Neural cell (in vitro differentiated cells): ENCODE data around the gene TSPEAR. TPM values are rescaled to one million over a fixed set of nuclear protein-coding genes. Genes with fewer than 3 reads are reported as not detected.

ENCODE experiments used
- H2AFZ ChIP-seq: fragments of 200-600, 300-800 bp; sonication (generic), shearing (Covaris generic); 2 replicates; pipeline ENCODE4 v1.6.0; 2014; ENCODE audit warnings: low read depth, mild to moderate bottlenecking, antibody characterized with exemption, low read length, moderate library complexity
- H3F3A ChIP-seq: fragments of 200-600 bp; shearing (Covaris generic); 2 replicates; pipeline ENCODE4 v1.6.1; 2016; ENCODE audit warnings: mild to moderate bottlenecking, moderate library complexity, mixed read lengths, antibody characterized with exemption, low read length; ENCODE audit not compliant: insufficient read depth, poor library complexity, severe bottlenecking
- H3K27ac ChIP-seq: fragments of 200-600, 300-800 bp; sonication (generic), shearing (Covaris generic); 2 replicates; pipeline ENCODE4 v1.5.1; 2014; ENCODE audit warnings: mild to moderate bottlenecking, low read length, moderate library complexity
- H3K27me3 ChIP-seq: fragments of 300-800, 200-600 bp; sonication (generic), shearing (Covaris generic); 2 replicates; pipeline ENCODE4 v1.6.0; 2014; ENCODE audit warnings: mild to moderate bottlenecking, low read depth, low read length, moderate library complexity; ENCODE audit not compliant: insufficient read depth
- H3K36me3 ChIP-seq: fragments of 300-800, 200-600 bp; sonication (generic), shearing (Covaris generic); 2 replicates; pipeline ENCODE4 v1.5.1; 2014; ENCODE audit warnings: mild to moderate bottlenecking, antibody characterized with exemption, low read length, moderate library complexity; ENCODE audit not compliant: insufficient read depth
- H3K4me2 ChIP-seq: fragments of 300-800, 200-600 bp; sonication (generic), shearing (Covaris generic); 2 replicates; pipeline ENCODE4 v1.6.0; 2014; ENCODE audit warnings: mild to moderate bottlenecking, low read length
- H3K4me3 ChIP-seq: fragments of 300-800, 200-600 bp; sonication (generic), shearing (Covaris generic); 2 replicates; pipeline ENCODE4 v1.5.1; 2014; ENCODE audit warnings: mild to moderate bottlenecking, low read length, moderate library complexity
- H3K79me2 ChIP-seq: fragments of 200-600 bp; shearing (Covaris generic); replicated peaks from 2 replicates; pipeline ENCODE4 v1.6.0; 2014; ENCODE audit warnings: mild to moderate bottlenecking, low read length, moderate library complexity; ENCODE audit not compliant: insufficient read depth
- H3K9ac ChIP-seq: fragments of 300-800, 200-600 bp; sonication (generic), shearing (Covaris generic); 2 replicates; pipeline ENCODE4 v1.6.1; 2016; ENCODE audit warnings: mild to moderate bottlenecking, low read length, mixed read lengths
- H3K9me2 ChIP-seq: fragments of 200-600 bp; shearing (Covaris generic); 2 replicates; pipeline ENCODE4 v1.6.1; 2016; ENCODE audit warnings: mild to moderate bottlenecking, low read length, mixed read lengths; ENCODE audit not compliant: insufficient read depth
- H3K9me3 ChIP-seq: fragments of 200-600, 300-800 bp; sonication (generic), shearing (Covaris generic); 2 replicates; pipeline ENCODE4 v1.6.1; 2016; ENCODE audit warnings: mild to moderate bottlenecking, mixed run types, low read length, moderate library complexity, mixed read lengths
- H4K20me1 ChIP-seq: fragments of 200-600 bp; shearing (Covaris generic); 2 replicates; pipeline ENCODE4 v1.6.1; 2016; ENCODE audit warnings: mild to moderate bottlenecking, mixed run types; ENCODE audit not compliant: insufficient read depth
- CTCF ChIP-seq: fragments of 450-650 bp; IDR thresholded peaks from 2 replicates; pipeline ENCODE4 v1.5.1; 2014; ENCODE audit warnings: antibody characterized with exemption, mild to moderate bottlenecking, moderate library complexity; ENCODE audit not compliant: poor library complexity, severe bottlenecking
- EP300 ChIP-seq: fragments of 450-650 bp; conservative IDR thresholded peaks from 2 replicates; pipeline ENCODE4 v1.6.1; 2014; ENCODE audit warnings: antibody characterized with exemption, mild to moderate bottlenecking, moderate library complexity; ENCODE audit not compliant: poor library complexity, severe bottlenecking
- EZH2 ChIP-seq: fragments of 200-600, 300-800 bp; shearing (Covaris generic), sonication (generic); IDR thresholded peaks from 2 replicates; pipeline ENCODE4 v1.6.1; 2014; ENCODE audit warnings: antibody characterized with exemption, low read length, borderline replicate concordance, mild to moderate bottlenecking; ENCODE audit not compliant: insufficient read depth, poor library complexity, severe bottlenecking
- MXI1 ChIP-seq: fragments of 450-650 bp; conservative IDR thresholded peaks from 2 replicates; pipeline ENCODE4 v1.6.1; 2014; ENCODE audit warnings: antibody characterized with exemption, mild to moderate bottlenecking; ENCODE audit not compliant: poor library complexity, severe bottlenecking
- POLR2AphosphoS5 ChIP-seq: IDR thresholded peaks from 2 replicates; pipeline ENCODE4 v1.6.1; 2012
- RAD21 ChIP-seq: fragments of 450-650 bp; conservative IDR thresholded peaks from 2 replicates; pipeline ENCODE4 v1.6.1; 2014; ENCODE audit warnings: antibody characterized with exemption, mild to moderate bottlenecking, moderate library complexity
- SMC3 ChIP-seq: fragments of 450-650 bp; conservative IDR thresholded peaks from 2 replicates; pipeline ENCODE4 v1.6.1; 2014; ENCODE audit warnings: antibody characterized with exemption, mild to moderate bottlenecking, moderate library complexity; ENCODE audit not compliant: poor library complexity
- TAF1 ChIP-seq: IDR thresholded peaks from 2 replicates; pipeline ENCODE4 v1.6.1; 2012; ENCODE audit warnings: low read depth
- polyA plus RNA-seq: library from polyadenylated mRNA; depleted of rRNA; stranded (reverse); fragments of >200 nt; gene quantifications from 2 replicates; pipeline ENCODE4 v1.2.3, GENCODE V29; 2014
- TF ChIP-seq, protein P1 (sequence below): IDR thresholded peaks from 2 replicates; pipeline ENCODE4 v1.6.1; 2012; ENCODE audit warnings: borderline replicate concordance

The TSPEAR gene
- polyA plus RNA-seq, 1 donor from 2014 or later, result 0.19 TPM

DNA sequence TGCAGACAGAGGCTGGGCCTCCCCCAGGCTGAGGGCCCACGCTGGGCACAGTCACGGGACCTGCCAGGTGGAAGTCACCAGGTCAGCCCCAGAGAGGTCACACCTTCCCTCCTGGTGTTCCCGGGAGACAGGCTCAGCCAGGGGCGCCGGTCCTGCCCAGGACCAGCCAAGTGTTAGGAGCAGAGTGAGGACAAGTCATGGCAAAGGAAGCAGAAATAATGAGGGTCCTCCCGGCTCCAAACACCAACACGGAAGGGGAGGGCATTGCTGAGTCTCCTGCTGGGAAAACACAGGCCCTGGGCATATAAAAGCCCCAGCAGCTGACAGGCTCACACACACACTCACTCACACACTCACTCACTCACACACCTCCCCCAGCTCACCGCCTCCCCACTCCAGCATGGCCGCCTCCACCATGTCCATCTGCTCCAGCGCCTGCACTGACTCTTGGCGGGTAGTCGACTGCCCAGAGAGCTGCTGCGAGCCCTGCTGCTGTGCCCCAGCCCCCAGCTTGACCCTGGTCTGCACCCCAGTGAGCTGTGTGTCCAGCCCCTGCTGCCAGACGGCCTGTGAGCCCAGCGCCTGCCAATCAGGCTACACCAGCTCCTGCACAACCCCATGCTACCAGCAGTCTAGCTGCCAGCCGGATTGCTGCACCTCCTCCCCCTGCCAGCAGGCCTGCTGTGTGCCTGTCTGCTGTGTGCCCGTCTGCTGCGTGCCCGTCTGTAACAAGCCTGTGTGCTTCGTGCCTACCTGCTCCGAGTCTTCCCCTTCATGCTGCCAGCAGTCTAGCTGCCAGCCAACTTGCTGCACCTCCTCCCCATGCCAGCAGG, 74.1 kb downstream of the TSPEAR start, which contains the start of gene KRTAP10-10:
KRTAP10-10 (plus strand) TSS at position 339 of the 833 bp plus-strand sequence; CDS start at position 401, 62 bp downstream.
- H3K4me3 ChIP-seq, result no peak within 1 kb of the TSS
- H3K27ac ChIP-seq, result no peak within 1 kb of the TSS
- H3F3A ChIP-seq, result no peaks in the 10 kb centered on the region
- H2AFZ ChIP-seq, result no peak within 1 kb of the TSS
- no peaks in the 10 kb centered on the region for H3K36me3 ChIP-seq
- H3K4me2 ChIP-seq, result no peak within 1 kb of the TSS
- H3K79me2 ChIP-seq, result no peaks in the 10 kb centered on the region
- H3K9me3 ChIP-seq, result peaks cover 7% of the 10 kb centered on the region
- TF ChIP-seq EZH2, result no peak
- TF ChIP-seq CTCF, result no peak
- TF ChIP-seq POLR2AphosphoS5, result no peak
- TF ChIP-seq, protein P1, sequence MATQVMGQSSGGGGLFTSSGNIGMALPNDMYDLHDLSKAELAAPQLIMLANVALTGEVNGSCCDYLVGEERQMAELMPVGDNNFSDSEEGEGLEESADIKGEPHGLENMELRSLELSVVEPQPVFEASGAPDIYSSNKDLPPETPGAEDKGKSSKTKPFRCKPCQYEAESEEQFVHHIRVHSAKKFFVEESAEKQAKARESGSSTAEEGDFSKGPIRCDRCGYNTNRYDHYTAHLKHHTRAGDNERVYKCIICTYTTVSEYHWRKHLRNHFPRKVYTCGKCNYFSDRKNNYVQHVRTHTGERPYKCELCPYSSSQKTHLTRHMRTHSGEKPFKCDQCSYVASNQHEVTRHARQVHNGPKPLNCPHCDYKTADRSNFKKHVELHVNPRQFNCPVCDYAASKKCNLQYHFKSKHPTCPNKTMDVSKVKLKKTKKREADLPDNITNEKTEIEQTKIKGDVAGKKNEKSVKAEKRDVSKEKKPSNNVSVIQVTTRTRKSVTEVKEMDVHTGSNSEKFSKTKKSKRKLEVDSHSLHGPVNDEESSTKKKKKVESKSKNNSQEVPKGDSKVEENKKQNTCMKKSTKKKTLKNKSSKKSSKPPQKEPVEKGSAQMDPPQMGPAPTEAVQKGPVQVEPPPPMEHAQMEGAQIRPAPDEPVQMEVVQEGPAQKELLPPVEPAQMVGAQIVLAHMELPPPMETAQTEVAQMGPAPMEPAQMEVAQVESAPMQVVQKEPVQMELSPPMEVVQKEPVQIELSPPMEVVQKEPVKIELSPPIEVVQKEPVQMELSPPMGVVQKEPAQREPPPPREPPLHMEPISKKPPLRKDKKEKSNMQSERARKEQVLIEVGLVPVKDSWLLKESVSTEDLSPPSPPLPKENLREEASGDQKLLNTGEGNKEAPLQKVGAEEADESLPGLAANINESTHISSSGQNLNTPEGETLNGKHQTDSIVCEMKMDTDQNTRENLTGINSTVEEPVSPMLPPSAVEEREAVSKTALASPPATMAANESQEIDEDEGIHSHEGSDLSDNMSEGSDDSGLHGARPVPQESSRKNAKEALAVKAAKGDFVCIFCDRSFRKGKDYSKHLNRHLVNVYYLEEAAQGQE, result no peak
- TF ChIP-seq RAD21, result no peak
- TF ChIP-seq MXI1, result no peak
- no peak for TF ChIP-seq TAF1
- TF ChIP-seq EP300, result no peak
- TF ChIP-seq SMC3, result no peak
- no peak within 1 kb of the TSS for H3K9ac ChIP-seq
- no peaks in the 10 kb centered on the region for H4K20me1 ChIP-seq
- H3K27me3 ChIP-seq, result no peaks in the 10 kb centered on the region
- H3K9me2 ChIP-seq, result no peaks in the 10 kb centered on the region

GRCh38 chr21:44636209-44637017, 75.0 kb downstream of the TSPEAR start:
- Histone ChIP-seq H3K9me2 (no peaks in the 10 kb centered on the region), H3K9ac (no peak overlapping the region), H3K79me2 (no peaks in the 10 kb centered on the region), H3K4me2 (no peak overlapping the region), H3K27me3 (no peaks in the 10 kb centered on the region), H3K36me3 (no peaks in the 10 kb centered on the region), H2AFZ (no peak overlapping the region), H3F3A (no peaks in the 10 kb centered on the region), H3K9me3 (peaks cover 7% of the 10 kb centered on the region), H3K27ac (no peak overlapping the region), H4K20me1 (no peaks in the 10 kb centered on the region), H3K4me3 (no peak overlapping the region)
- no peak for TF ChIP-seq POLR2AphosphoS5
- no peak for TF ChIP-seq CTCF
